ENCODE measurements around the gene SLC41A2.

The SLC41A2 gene

DNA sequence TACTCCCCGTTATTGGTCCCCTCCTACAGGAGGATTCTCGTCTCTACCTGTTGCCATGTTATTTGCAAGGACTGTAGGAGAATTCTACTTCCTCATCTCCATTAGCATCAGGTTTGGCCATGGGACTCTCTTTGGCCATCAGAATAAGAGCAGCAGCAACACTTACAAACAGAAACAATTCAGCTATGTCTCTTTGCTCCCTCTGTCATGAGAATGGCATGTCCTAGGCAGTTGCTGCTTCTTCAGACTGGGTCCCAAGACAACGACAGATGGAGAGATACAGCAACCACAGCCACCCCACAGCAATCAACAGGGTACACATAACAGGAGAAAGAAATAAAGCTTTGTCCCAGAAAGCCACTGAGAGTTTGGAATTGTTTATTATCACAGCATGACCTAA, 19.7 kb downstream of the SLC41A2 start:
- Histone ChIP-seq H3K27me3 (peaks cover 14% of the 10 kb centered on the region), H3K9me3 (no peaks in the 10 kb centered on the region), H3K36me3 (no peaks in the 10 kb centered on the region), H3K4me1 (no peaks in the 10 kb centered on the region), H3K4me3 (ENCODE audit: low read depth, low read length) (no peak overlapping the region)
- no peak for DNase-seq
- TF ChIP-seq, protein P1, sequence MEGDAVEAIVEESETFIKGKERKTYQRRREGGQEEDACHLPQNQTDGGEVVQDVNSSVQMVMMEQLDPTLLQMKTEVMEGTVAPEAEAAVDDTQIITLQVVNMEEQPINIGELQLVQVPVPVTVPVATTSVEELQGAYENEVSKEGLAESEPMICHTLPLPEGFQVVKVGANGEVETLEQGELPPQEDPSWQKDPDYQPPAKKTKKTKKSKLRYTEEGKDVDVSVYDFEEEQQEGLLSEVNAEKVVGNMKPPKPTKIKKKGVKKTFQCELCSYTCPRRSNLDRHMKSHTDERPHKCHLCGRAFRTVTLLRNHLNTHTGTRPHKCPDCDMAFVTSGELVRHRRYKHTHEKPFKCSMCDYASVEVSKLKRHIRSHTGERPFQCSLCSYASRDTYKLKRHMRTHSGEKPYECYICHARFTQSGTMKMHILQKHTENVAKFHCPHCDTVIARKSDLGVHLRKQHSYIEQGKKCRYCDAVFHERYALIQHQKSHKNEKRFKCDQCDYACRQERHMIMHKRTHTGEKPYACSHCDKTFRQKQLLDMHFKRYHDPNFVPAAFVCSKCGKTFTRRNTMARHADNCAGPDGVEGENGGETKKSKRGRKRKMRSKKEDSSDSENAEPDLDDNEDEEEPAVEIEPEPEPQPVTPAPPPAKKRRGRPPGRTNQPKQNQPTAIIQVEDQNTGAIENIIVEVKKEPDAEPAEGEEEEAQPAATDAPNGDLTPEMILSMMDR (IDR thresholded peaks at IDR 0.05; ENCODE audit: low read depth, low read length) = no peak

DNA sequence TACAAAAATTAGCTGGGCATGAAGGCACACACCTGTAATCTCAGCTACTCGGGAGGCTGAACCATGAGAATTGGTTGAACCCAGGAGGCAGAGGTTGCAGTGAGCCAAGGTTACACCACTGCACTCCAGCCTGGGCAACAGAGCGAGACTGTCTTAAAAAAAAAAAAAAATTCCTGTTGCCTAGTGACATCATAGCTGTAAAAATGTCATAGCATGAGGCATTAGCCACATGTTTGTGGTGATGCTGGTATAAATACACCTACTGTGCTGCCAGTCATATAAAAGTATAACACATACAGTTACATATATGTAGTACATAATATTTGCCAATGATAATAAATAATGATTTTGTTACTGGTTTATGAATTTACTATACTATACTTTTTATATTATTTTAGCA, 22.2 kb downstream of the SLC41A2 start:
- TF ChIP-seq, protein P1 (IDR thresholded peaks at IDR 0.05; ENCODE audit: low read depth, low read length) = no peak
- Histone ChIP-seq H3K9me3 (no peaks in the 10 kb centered on the region), H3K4me3 (ENCODE audit: low read depth, low read length) (no peak overlapping the region), H3K27me3 (peaks cover 12% of the 10 kb centered on the region), H3K36me3 (no peaks in the 10 kb centered on the region), H3K4me1 (no peaks in the 10 kb centered on the region)
- no peak for DNase-seq

DNA sequence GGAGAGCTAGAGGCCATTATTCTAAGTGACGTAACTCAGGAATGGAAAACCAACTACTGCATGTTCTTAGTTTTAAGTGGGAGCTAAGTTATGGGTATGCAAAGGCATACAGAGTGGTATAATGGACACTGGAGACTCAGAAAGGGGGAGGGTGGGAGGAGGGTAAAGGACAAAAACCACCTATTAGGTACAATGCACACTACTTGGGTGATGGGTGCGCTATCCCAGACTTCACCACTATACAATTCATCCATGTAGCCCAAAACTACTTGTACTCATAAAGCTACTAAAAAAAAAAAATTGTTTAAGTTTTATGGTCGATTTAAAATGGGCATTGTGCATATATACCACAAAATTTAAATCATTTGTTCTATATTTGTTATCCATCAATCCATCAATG, 24.3 kb downstream of the SLC41A2 start:
- TF ChIP-seq, protein P1 (IDR thresholded peaks at IDR 0.05; ENCODE audit: low read depth, low read length) = no peak
- Histone ChIP-seq H3K4me3 (ENCODE audit: low read depth, low read length) (no peak overlapping the region), H3K27me3 (peaks cover 5% of the 10 kb centered on the region; the same call in 1 of the 2 replicates), H3K9me3 (no peaks in the 10 kb centered on the region), H3K4me1 (no peaks in the 10 kb centered on the region), H3K36me3 (no peaks in the 10 kb centered on the region)
- DNase-seq = no peak

DNA sequence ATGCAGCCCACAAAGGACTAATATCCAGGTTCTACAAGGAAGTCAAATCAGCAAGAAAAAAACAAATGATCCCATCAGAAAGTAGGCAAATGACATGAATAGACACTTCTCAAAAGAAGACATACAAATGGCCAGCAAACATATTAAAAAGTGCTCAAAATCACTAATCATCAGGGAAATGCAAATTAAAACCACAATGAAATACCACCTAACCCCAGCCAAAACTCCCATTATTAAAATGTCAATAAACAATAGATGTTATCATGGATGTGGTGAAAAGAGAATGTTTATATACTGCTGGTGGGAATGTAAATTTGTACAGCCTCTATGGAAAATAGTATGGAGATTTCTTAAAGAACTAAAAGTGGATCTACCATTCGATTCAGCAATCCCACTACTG, 25.0 kb downstream of the SLC41A2 start:
- TF ChIP-seq, protein P1 (IDR thresholded peaks at IDR 0.05; ENCODE audit: low read depth, low read length) = no peak
- Histone ChIP-seq H3K36me3 (no peaks in the 10 kb centered on the region), H3K4me1 (no peaks in the 10 kb centered on the region), H3K9me3 (no peaks in the 10 kb centered on the region), H3K4me3 (ENCODE audit: low read depth, low read length) (no peak overlapping the region), H3K27me3 (no peaks in the 10 kb centered on the region)
- no peak for DNase-seq

DNA sequence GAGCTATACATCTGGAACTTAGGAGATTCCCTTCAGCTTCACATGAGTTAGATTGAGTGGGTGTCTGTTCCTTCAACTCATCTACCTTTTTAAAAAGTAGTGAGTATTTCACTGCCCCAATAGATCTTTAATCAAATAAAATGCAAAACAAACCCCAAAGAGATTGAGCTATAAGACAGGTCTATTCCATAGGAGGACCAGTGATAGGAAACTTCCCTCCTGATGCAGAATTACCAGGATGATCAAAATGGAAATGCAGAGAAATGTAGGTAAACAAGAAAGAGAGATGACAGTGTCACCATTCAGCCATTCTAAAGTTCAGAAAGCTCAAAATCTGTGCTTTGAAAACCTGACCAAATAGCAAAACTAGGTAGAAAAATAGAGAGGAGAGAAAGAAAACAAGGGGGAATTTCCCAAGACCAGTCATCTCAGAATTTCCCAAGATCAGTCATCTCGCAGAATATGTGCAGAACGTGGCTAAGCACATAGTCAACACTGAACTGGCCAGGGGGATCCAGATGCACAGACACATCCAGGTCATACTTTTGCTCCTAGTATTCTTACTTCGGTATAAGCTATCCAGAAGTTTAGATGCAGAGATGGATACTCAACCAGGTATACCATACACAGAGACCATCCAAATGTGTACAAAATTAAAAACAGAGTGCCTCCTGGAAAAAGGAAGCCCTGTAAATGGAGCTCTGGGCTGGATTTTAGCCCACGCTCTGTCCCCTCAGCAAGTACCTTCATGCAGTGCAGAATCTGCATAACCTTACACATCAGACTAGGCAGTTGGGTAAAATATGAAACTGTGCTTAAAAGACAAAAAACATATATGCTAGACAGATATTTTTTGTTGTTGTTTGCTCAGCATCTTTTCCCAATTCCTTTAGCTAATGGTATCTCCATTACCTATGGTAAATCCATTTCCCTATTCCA, 27.4 kb downstream of the SLC41A2 start:
- TF ChIP-seq, protein P1 (IDR thresholded peaks at IDR 0.05; ENCODE audit: low read depth, low read length) = no peak
- Histone ChIP-seq H3K4me1 (no peaks in the 10 kb centered on the region), H3K4me3 (ENCODE audit: low read depth, low read length) (no peak overlapping the region), H3K36me3 (no peaks in the 10 kb centered on the region), H3K9me3 (no peaks in the 10 kb centered on the region), H3K27me3 (no peaks in the 10 kb centered on the region)
- DNase-seq = no peak

DNA sequence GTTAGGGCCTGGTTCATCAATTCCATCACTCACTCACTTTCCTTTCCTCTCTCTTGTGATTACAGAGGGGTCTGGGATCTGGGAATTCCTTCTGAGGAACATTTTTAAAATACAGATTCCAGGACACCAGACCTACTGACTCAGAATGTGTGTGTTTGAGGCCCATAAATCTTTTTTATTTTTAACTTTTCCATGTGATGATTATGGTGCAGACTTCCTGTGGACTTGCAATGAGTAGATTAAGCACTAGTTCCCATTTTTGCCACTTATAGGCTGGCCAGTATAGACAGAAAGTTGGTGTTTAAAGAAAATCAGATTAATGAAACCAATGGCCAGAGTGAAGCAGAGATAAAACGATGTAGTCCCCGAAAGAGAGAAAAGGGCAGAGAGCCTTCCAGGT, 28.1 kb downstream of the SLC41A2 start:
- H3K9me3 ChIP-seq = no peaks in the 10 kb centered on the region
- H3K27me3 ChIP-seq = no peaks in the 10 kb centered on the region
- no peak for DNase-seq
- no peaks in the 10 kb centered on the region for H3K4me1 ChIP-seq
- TF ChIP-seq, protein P1 (IDR thresholded peaks at IDR 0.05; ENCODE audit: low read depth, low read length) = no peak
- H3K4me3 ChIP-seq (ENCODE audit: low read depth, low read length) = no peak overlapping the region
- H3K36me3 ChIP-seq = no peaks in the 10 kb centered on the region

Measured in BE2C (cell line).